NB4 (cell line): ENCODE measurements around the gene SELENOK.

ENCODE experiments used
- DNase-seq: peaks from one replicate; pipeline ENCODE4 v3.0.0; 2010; ENCODE audit warnings: low read depth
- H3K4me3 ChIP-seq: one replicate; pipeline ENCODE4 v1.5.1; 2011; ENCODE audit warnings: mild to moderate bottlenecking, low read depth, low read length, moderate library complexity
- CTCF ChIP-seq: IDR thresholded peaks from one replicate; pipeline ENCODE4 v1.5.1; 2012; ENCODE audit warnings: low read depth, low read length
- MAX ChIP-seq: IDR thresholded peaks from 2 replicates; pipeline ENCODE4 v1.6.1; 2011; ENCODE audit warnings: low read depth, low read length
- MYC ChIP-seq: IDR thresholded peaks from 2 replicates; pipeline ENCODE4 v1.6.1; 2011; ENCODE audit warnings: low read depth, low read length
- POLR2A ChIP-seq: IDR thresholded peaks from 2 replicates; pipeline ENCODE4 v1.6.1; 2011; ENCODE audit warnings: mild to moderate bottlenecking; ENCODE audit not compliant: insufficient read length; ENCODE audit errors: extremely low read depth

Gene SELENOK

GRCh38 chr3:53902711-53903110 lies 11.1 kb upstream of the SELENOK start:
- TF ChIP-seq CTCF (no peak), MAX (no peak), POLR2A (no peak), MYC (no peak)
- DNase-seq = no peak
- H3K4me3 ChIP-seq = no peak overlapping the region

- TF ChIP-seq CTCF (no peak), MAX (no peak), POLR2A (no peak), MYC (no peak)
- H3K4me3 ChIP-seq = no peak overlapping the region
- DNase-seq = no peak
Measured at GRCh38 chr3:53902067-53902466, 10.4 kb upstream of the SELENOK start.

- H3K4me3 ChIP-seq = no peak overlapping the region
- no peak for TF ChIP-seq POLR2A
- no peak for TF ChIP-seq MAX
- no peak for TF ChIP-seq CTCF
- no peak for TF ChIP-seq MYC
- DNase-seq = no peak
Measured at GRCh38 chr3:53900666-53901331, 9.1 kb upstream of the SELENOK start.

GRCh38 chr3:53899750-53900149 lies 8.1 kb upstream of the SELENOK start:
- TF ChIP-seq POLR2A = no peak
- no peak for TF ChIP-seq MAX
- no peak for TF ChIP-seq CTCF
- no peak for TF ChIP-seq MYC
- DNase-seq = no peak
- no peak overlapping the region for H3K4me3 ChIP-seq

- peak overlapping the region; percentile 68 for H3K4me3 ChIP-seq
- DNase-seq = no peak
- TF ChIP-seq MYC (no peak), POLR2A (no peak), CTCF (no peak), MAX (no peak)
Measured at GRCh38 chr3:53892286-53892637, 603 bp upstream of the SELENOK start.
